IMR-90 (cell line): ENCODE measurements around the gene SH3RF3. TPM values are rescaled to one million over a fixed set of nuclear protein-coding genes. Genes with fewer than 3 reads are reported as not detected.

ENCODE experiments used
- ATAC-seq: fragments of 200-7000 bp; cut with Tn5 transposase; 2 replicates; pipeline ENCODE4 v1.9.1; 2020; ENCODE audit warnings: low read depth, mild to moderate bottlenecking, moderate library complexity
- BruUV-seq: library from RNA; stranded (reverse); fragments of 400-500 nt; replicated peaks from 2 replicates; lab custom pipeline; 2021; lab: Mats Ljungman, UMichigan
- CTCF ChIA-PET: fragments of 300-600 bp; formaldehyde crosslinking; extraction: SDS; loops from one replicate; lab custom pipeline; 2021; ENCODE audit warnings: antibody characterized with exemption; lab: Yijun Ruan, JAX
- POLR2A ChIA-PET: fragments of 300-600 bp; sonication (Branson Sonifier 250); formaldehyde crosslinking; loops from one replicate; lab custom pipeline; 2022; ENCODE audit warnings: antibody characterized with exemption; ENCODE audit not compliant: unreplicated experiment; lab: Charles Lee
- DNase-seq: peaks from one replicate; pipeline ENCODE4 v3.0.0; 2013
- H2AFZ ChIP-seq: replicated peaks from 2 replicates; pipeline ENCODE3; 2013; ENCODE audit warnings: low read length, mild to moderate bottlenecking; ENCODE audit not compliant: poor library complexity
- H2AK5ac ChIP-seq: 2 replicates; pipeline ENCODE4 v1.6.1; 2013; ENCODE audit warnings: low read depth, low read length, inconsistent platforms
- H2AK9ac ChIP-seq: replicated peaks from 2 replicates; pipeline ENCODE3; 2013; ENCODE audit warnings: mild to moderate bottlenecking, low read depth, low read length, moderate library complexity; ENCODE audit not compliant: poor library complexity
- H2BK120ac ChIP-seq: 2 replicates; pipeline ENCODE4 v1.6.1; 2013; ENCODE audit warnings: low read depth, low read length, inconsistent platforms
- H2BK15ac ChIP-seq: 3 replicates; pipeline ENCODE4 v1.6.1; 2013; ENCODE audit warnings: low read depth, low read length, inconsistent platforms
- H2BK20ac ChIP-seq: 2 replicates; pipeline ENCODE4 v1.6.1; 2013; ENCODE audit warnings: low read depth, mild to moderate bottlenecking, inconsistent platforms, low read length, moderate library complexity
- H2BK5ac ChIP-seq: 2 replicates; pipeline ENCODE4 v1.6.1; 2013; ENCODE audit warnings: mild to moderate bottlenecking, low read depth, low read length, inconsistent platforms; ENCODE audit not compliant: poor library complexity, severe bottlenecking
- H3K14ac ChIP-seq: replicated peaks from 2 replicates; pipeline ENCODE4 v1.6.1; 2013; ENCODE audit warnings: low read depth, low read length, inconsistent platforms
- H3K18ac ChIP-seq: 2 replicates; pipeline ENCODE4 v1.6.1; 2013; ENCODE audit warnings: low read depth, low read length, control low read depth
- H3K23ac ChIP-seq: 2 replicates; pipeline ENCODE4 v1.6.1; 2013; ENCODE audit warnings: low read depth, low read length, inconsistent platforms
- H3K27ac ChIP-seq: 2 replicates; pipeline ENCODE4 v1.5.1; 2013; ENCODE audit warnings: mild to moderate bottlenecking, control low read depth, low read length; ENCODE audit not compliant: insufficient read depth
- H3K27me3 ChIP-seq: 2 replicates; pipeline ENCODE4 v1.6.1; 2013; ENCODE audit warnings: low read length; ENCODE audit not compliant: control insufficient read depth, insufficient read depth
- H3K36me3 ChIP-seq: 2 replicates; pipeline ENCODE4 v1.6.1; 2013; ENCODE audit warnings: low read length, mixed read lengths; ENCODE audit not compliant: control insufficient read depth, insufficient read depth
- H3K4ac ChIP-seq: 2 replicates; pipeline ENCODE4 v1.6.1; 2013; ENCODE audit warnings: low read depth, low read length, inconsistent platforms
- H3K4me1 ChIP-seq: 2 replicates; pipeline ENCODE4 v1.6.1; 2013; ENCODE audit warnings: low read length, mixed read lengths; ENCODE audit not compliant: control insufficient read depth, insufficient read depth
- H3K4me2 ChIP-seq: 2 replicates; pipeline ENCODE4 v1.6.1; 2013; ENCODE audit warnings: low read depth, mild to moderate bottlenecking, control low read depth, low read length, moderate library complexity
- H3K4me3 ChIP-seq: 2 replicates; pipeline ENCODE4 v1.5.1; 2013; ENCODE audit warnings: low read depth, mild to moderate bottlenecking, control low read depth, low read length, moderate library complexity; ENCODE audit not compliant: insufficient read depth
- H3K56ac ChIP-seq: 2 replicates; pipeline ENCODE4 v1.6.1; 2013; ENCODE audit warnings: low read length, inconsistent platforms; ENCODE audit not compliant: insufficient read depth; ENCODE audit errors: extremely low read depth
- H3K79me1 ChIP-seq, 2 experiments: 2 replicates each; pipeline ENCODE4 v1.6.1; 2013; ENCODE audit warnings: low read length in 2 of 2, inconsistent platforms in 1 of 2, low read depth in 1 of 2
- H3K9ac ChIP-seq: 2 replicates; pipeline ENCODE4 v1.6.1; 2013; ENCODE audit warnings: low read depth, low read length, control low read depth
- H3K9me1 ChIP-seq: 2 replicates; pipeline ENCODE4 v1.6.1; 2013; ENCODE audit warnings: low read length, inconsistent platforms; ENCODE audit not compliant: insufficient read depth
- H3K9me3 ChIP-seq: 2 replicates; pipeline ENCODE4 v1.6.1; 2013; ENCODE audit warnings: low read length; ENCODE audit not compliant: control insufficient read depth, insufficient read depth
- H4K20me1 ChIP-seq: 2 replicates; pipeline ENCODE4 v1.6.1; 2013; ENCODE audit warnings: low read length, inconsistent platforms; ENCODE audit not compliant: insufficient read depth
- H4K5ac ChIP-seq: 2 replicates; pipeline ENCODE4 v1.6.1; 2013; ENCODE audit warnings: mild to moderate bottlenecking, low read depth, low read length, control low read depth
- H4K8ac ChIP-seq, 2 experiments: 2 replicates each; pipeline ENCODE4 v1.6.1; 2013; ENCODE audit warnings: low read depth in 2 of 2, low read length in 2 of 2, control low read depth in 1 of 2, inconsistent platforms in 1 of 2
- H4K91ac ChIP-seq: 2 replicates; pipeline ENCODE4 v1.6.1; 2013; ENCODE audit warnings: low read depth, low read length, inconsistent platforms; ENCODE audit not compliant: insufficient read depth
- BHLHE40 ChIP-seq: fragments of 150-350 bp; IDR thresholded peaks from 2 replicates; pipeline ENCODE4 v1.6.1; 2016; ENCODE audit warnings: mild to moderate bottlenecking, low read depth, low read length
- CEBPB ChIP-seq: IDR thresholded peaks from 2 replicates; pipeline ENCODE4 v1.6.1; 2012; ENCODE audit warnings: low read depth, low read length, improper control_type of control experiment
- CHD1 ChIP-seq: IDR thresholded peaks from 2 replicates; pipeline ENCODE4 v1.6.1; 2012; ENCODE audit warnings: low read depth, low read length, improper control_type of control experiment
- FOS ChIP-seq: fragments of 150-350 bp; IDR thresholded peaks from 2 replicates; pipeline ENCODE4 v1.6.1; 2016; ENCODE audit warnings: low read depth, low read length
- MAFK ChIP-seq: IDR thresholded peaks from 2 replicates; pipeline ENCODE4 v1.6.1; 2012; ENCODE audit warnings: low read depth, low read length, improper control_type of control experiment
- MAZ ChIP-seq: IDR thresholded peaks from 2 replicates; pipeline ENCODE4 v1.6.1; 2012; ENCODE audit warnings: low read depth, mild to moderate bottlenecking, low read length, improper control_type of control experiment, moderate library complexity, borderline replicate concordance
- MXI1 ChIP-seq: IDR thresholded peaks from 2 replicates; pipeline ENCODE4 v1.6.1; 2012; ENCODE audit warnings: low read depth, mild to moderate bottlenecking, low read length, moderate library complexity, borderline replicate concordance
- POLR2A ChIP-seq: IDR thresholded peaks from 2 replicates; pipeline ENCODE4 v1.6.1; 2012; ENCODE audit warnings: mild to moderate bottlenecking, low read depth, low read length
- RAD21 ChIP-seq: IDR thresholded peaks from 2 replicates; pipeline ENCODE4 v1.6.1; 2012; ENCODE audit warnings: low read length, improper control_type of control experiment
- RCOR1 ChIP-seq: IDR thresholded peaks from 2 replicates; pipeline ENCODE4 v1.6.1; 2012; ENCODE audit warnings: mild to moderate bottlenecking, low read length, improper control_type of control experiment; ENCODE audit not compliant: insufficient replicate concordance
- RFX5 ChIP-seq: IDR thresholded peaks from 2 replicates; pipeline ENCODE4 v1.8.0; 2012; ENCODE audit warnings: low read depth, mild to moderate bottlenecking, low read length, moderate library complexity
- SMC3 ChIP-seq: fragments of 150-350 bp; IDR thresholded peaks from 2 replicates; pipeline ENCODE4 v1.6.1; 2016; ENCODE audit warnings: low read depth, mild to moderate bottlenecking, antibody characterized with exemption, low read length, moderate library complexity
- WGBS, 2 experiments: methylation state at CpG; one replicate each; pipeline versions ENCODE4 v1.1.5 to v1.1.7; 2013; ENCODE audit warnings: missing lambda C conversion rate in 2 of 2; ENCODE audit not compliant: insufficient read length in 1 of 2; ENCODE audit errors: extremely low coverage in 2 of 2; 5-methylcytosine and 5-hydroxymethylcytosine counted together
- dilution Hi-C: fragments of 300-500 bp; cut with HindIII; formaldehyde crosslinking; loops from one replicate; pipeline ENCODE4 v1.14.3; 2018; ENCODE audit warnings: low sequenced_read_pairs; ENCODE audit not compliant: unreplicated experiment
- in situ Hi-C: fragments of 300-500 bp; cut with MboI; formaldehyde crosslinking; loops from 3 replicates; pipeline ENCODE4 v1.14.3; 2019; ENCODE audit warnings: low sequenced_read_pairs, inconsistent platforms, mixed read lengths
- intact Hi-C: fragments of 100-400 bp; cut with micrococcal nuclease; formaldehyde crosslinking; loops from 2 replicates; pipeline ENCODE4 v1.10.0; 2022
- polyA plus RNA-seq, 3 experiments: library from polyadenylated mRNA; depleted of rRNA; stranded (reverse); fragments of >200 nt; gene quantifications; 2 replicates each; pipeline ENCODE4 v1.2.3, GENCODE V29; 2012; ENCODE audit warnings: low replicate concordance in 1 of 3
- total RNA-seq: library from RNA; depleted of rRNA; stranded (reverse); fragments of >200 nt; gene quantifications from 2 replicates; pipeline ENCODE4 v1.2.3, GENCODE V29; 2012
- TF ChIP-seq, protein P1 (sequence below): fragments of 150-350 bp; IDR thresholded peaks from 2 replicates; pipeline ENCODE4 v1.6.1; 2017; ENCODE audit warnings: mild to moderate bottlenecking, antibody characterized with exemption, low read length, low read depth
- TF ChIP-seq, protein P2 (sequence below): conservative IDR thresholded peaks from 2 replicates; pipeline ENCODE4 v1.5.1; 2012; ENCODE audit warnings: mild to moderate bottlenecking, low read depth, low read length, improper control_type of control experiment

SH3RF3 gene
- total and polyA plus RNA-seq, 2 of the 4 experiments (the other 2 are of a cell fraction): 3.4 to 5.3 TPM

DNA sequence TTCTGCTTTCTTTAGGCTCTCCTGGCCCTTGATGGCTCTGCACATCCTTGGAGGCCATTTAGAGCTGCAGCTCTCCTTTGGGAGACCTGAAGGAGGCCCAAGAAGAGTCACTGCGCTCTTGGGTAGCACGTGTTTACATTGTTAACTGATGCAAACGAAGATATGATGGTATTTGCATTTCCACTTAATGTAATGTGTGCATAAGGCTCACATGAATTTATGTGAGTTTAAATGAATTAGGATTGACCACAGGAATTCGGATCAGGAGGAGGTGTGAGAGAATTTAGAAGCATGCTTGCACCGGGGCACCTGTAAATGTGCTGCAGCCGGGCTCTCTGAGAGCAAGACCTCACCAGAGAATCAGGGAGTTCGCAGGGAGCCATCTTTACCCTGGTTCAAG, 7.5 kb downstream of the SH3RF3 start (continued):
- TF ChIP-seq, protein P1, sequence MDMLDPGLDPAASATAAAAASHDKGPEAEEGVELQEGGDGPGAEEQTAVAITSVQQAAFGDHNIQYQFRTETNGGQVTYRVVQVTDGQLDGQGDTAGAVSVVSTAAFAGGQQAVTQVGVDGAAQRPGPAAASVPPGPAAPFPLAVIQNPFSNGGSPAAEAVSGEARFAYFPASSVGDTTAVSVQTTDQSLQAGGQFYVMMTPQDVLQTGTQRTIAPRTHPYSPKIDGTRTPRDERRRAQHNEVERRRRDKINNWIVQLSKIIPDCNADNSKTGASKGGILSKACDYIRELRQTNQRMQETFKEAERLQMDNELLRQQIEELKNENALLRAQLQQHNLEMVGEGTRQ: no peak
- TF ChIP-seq MAFK (no peak), CHD1 (no peak)

DNA sequence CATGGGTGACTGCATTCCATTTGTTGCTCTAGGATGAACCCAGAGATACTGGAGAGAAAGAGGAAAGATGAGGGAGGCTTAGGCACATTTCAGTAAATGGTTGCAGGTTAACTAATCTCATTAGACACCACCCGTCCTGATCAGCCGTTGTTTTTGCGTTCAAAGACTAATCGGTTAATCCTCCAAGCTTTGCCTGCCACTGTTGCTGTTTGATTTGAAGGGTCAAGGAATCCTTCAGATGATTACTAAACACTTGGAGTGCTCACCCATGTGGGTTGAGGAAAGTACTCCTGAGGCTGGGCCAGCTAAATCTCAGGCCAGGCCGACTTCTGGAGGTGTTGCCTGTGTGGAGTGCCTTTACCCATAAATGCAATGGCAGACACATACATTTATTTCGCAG, 8.6 kb downstream of the SH3RF3 start:
- ChIA-PET POLR2A (interaction anchor here (1.0 kb wide), 1 partner anchor 9 kb away, joined by 3 read pairs; the partner anchor contains the start of gene SH3RF3), CTCF (no interaction called here)
- peaks cover 17% of the 10 kb centered on the region for H3K4me1 ChIP-seq
- no TSS peak for BruUV-seq
- H4K20me1 ChIP-seq: peaks cover 97% of the 10 kb centered on the region
- no peaks in the 10 kb centered on the region for H3K36me3 ChIP-seq
- H4K8ac ChIP-seq: no peak overlapping the region
- DNase-seq (no peak), ATAC-seq (no peak)
- no peak overlapping the region for H3K14ac ChIP-seq
- dilution Hi-C loops: no loop called here
- no peak overlapping the region for H4K5ac ChIP-seq
- H3K23ac ChIP-seq: no peak overlapping the region
- H3K4me3 ChIP-seq: no peak overlapping the region
- H2BK15ac ChIP-seq: no peak overlapping the region
- H2BK5ac ChIP-seq: no peak overlapping the region
- WGBS, 2 experiments: 95% methylated on average over 3 of the region's 6 CpGs; no CpG with 5 or more reads in 1 of the 2 experiments
- H3K9me1 ChIP-seq: peaks cover 29% of the 10 kb centered on the region
- no peak overlapping the region for H3K4ac ChIP-seq
- intact Hi-C loops: no loop called here
- no peak overlapping the region for H2AK9ac ChIP-seq
- no peak overlapping the region for H3K9ac ChIP-seq
- no peak overlapping the region for H2BK120ac ChIP-seq
- H3K27ac ChIP-seq: no peak overlapping the region
- H3K9me3 ChIP-seq: no peaks in the 10 kb centered on the region
- in situ Hi-C loops: loop anchor here (10.0 to 25.0 kb wide), 2 partner anchors 77 to 200 kb away; no protein-coding TSS in a partner anchor
- no peak overlapping the region for H2AFZ ChIP-seq
- no peaks in the 10 kb centered on the region for H3K27me3 ChIP-seq
- H2AK5ac ChIP-seq: no peak overlapping the region; the same call in 1 of the 2 replicates
- no peak overlapping the region for H3K4me2 ChIP-seq
- H4K91ac ChIP-seq: no peak overlapping the region
- no peak overlapping the region for H3K56ac ChIP-seq
- no peak overlapping the region for H3K18ac ChIP-seq
- no peak overlapping the region for H2BK20ac ChIP-seq
- H3K79me1 ChIP-seq: peaks cover 25 to 88% of the 10 kb centered on the region in 2 experiments
- TF ChIP-seq RCOR1 (no peak), MAZ (no peak), BHLHE40 (no peak), MAFK (no peak), RAD21 (no peak), CEBPB (no peak), MXI1 (no peak), SMC3 (no peak), POLR2A (no peak), RFX5 (no peak), FOS (no peak), CHD1 (no peak)
- TF ChIP-seq, protein P1: no peak
- TF ChIP-seq, protein P2, sequence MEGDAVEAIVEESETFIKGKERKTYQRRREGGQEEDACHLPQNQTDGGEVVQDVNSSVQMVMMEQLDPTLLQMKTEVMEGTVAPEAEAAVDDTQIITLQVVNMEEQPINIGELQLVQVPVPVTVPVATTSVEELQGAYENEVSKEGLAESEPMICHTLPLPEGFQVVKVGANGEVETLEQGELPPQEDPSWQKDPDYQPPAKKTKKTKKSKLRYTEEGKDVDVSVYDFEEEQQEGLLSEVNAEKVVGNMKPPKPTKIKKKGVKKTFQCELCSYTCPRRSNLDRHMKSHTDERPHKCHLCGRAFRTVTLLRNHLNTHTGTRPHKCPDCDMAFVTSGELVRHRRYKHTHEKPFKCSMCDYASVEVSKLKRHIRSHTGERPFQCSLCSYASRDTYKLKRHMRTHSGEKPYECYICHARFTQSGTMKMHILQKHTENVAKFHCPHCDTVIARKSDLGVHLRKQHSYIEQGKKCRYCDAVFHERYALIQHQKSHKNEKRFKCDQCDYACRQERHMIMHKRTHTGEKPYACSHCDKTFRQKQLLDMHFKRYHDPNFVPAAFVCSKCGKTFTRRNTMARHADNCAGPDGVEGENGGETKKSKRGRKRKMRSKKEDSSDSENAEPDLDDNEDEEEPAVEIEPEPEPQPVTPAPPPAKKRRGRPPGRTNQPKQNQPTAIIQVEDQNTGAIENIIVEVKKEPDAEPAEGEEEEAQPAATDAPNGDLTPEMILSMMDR: no peak
